ENCODE data around the gene FAM181B.

FAM181B gene, protein sequence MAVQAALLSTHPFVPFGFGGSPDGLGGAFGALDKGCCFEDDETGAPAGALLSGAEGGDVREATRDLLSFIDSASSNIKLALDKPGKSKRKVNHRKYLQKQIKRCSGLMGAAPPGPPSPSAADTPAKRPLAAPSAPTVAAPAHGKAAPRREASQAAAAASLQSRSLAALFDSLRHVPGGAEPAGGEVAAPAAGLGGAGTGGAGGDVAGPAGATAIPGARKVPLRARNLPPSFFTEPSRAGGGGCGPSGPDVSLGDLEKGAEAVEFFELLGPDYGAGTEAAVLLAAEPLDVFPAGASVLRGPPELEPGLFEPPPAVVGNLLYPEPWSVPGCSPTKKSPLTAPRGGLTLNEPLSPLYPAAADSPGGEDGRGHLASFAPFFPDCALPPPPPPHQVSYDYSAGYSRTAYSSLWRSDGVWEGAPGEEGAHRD

GRCh38 chr11:82733444-82734119 lies at the start of gene FAM181B:
Gene FAM181B (minus strand): TSS chr11:82733864. CDS start chr11:82733729, 135 bp downstream.
- peak; percentile 35 for DNase-seq (ENCODE audit: low spot score)

DNA sequence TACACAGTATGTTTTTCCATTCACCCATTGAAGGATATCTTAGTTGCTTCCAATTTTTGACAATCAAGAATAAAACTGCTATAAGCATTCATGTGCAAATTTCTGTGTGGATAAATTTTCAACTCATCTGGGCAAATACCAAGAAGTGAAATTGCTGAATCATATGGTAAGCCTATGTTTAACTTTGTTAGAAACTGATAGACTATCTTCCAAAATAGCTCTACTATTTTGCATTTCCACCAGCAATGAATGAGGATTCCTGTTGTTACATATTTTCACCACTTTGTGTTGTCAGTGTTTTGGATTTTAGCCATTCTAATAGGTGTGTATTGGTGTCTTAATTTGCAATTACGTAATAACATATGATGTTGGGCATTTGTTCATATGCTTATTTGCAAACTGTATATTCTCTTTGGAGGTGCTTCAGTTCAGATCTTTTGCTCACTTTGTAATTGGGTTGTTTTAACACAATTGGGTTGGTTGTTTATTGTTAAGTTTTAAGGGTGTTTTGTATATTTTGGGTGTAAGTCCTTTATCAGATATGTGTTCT lies 49.2 kb upstream of the FAM181B start:
- DNase-seq (ENCODE audit: low spot score): no peak

- no peak for DNase-seq (ENCODE audit: low spot score)
Observed at GRCh38 chr11:82778776-82779175, 45.1 kb upstream of the FAM181B start.

DNA sequence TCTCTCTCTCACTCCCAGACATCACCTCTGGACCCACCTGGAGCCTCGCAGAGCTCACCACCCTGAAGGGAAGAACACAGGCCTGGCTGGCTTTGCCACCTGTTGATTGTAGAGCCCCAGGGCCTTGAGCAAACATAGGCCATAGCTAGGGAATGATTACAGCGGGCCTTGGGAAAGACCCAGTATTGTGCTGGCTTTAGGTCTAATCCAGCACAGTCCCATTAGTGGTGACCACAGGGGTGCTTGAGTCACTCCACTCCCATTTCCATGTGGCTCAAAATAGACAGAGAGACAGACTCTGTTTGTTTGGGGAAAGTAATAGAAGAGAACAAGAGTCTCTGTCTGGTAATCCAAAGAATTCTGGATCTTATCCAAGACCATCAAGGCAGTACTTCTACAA lies 42.7 kb upstream of the FAM181B start:
- DNase-seq (ENCODE audit: low spot score): no peak

DNA sequence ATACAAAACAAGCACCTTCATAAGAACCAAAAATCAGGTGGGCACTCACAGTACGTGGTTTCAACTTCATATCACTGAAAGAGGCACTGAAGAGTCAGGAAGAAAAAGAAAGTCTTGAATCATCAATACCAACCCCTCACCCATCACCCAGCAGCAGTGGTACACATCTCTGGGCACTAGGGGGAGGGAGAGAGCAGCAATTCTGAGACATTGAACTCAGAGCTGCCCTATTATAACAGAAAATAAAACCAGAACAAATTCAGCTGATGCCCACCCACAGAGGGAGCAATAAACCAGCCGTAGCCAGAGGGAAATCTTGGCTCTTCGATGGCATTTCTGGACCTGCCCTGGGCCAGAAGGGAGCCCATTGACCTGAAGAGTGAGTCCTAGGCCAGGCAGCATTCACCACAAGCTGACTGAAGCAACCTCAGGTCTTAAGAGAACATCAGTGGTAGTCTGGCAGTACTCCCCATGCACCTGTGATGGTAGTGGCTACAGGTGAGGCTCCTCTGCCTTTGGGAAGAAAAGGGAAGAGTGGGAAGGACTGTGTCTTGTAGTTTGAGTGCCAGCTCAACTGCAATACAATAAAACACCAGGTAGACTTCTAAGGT lies 42.2 kb upstream of the FAM181B start:
- DNase-seq (ENCODE audit: low spot score): peak; percentile 71

GRCh38 chr11:82775218-82775617 lies 41.6 kb upstream of the FAM181B start:
- DNase-seq (ENCODE audit: low spot score): no peak

GRCh38 chr11:82771781-82772180 lies 38.1 kb upstream of the FAM181B start:
- no peak for DNase-seq (ENCODE audit: low spot score)

GRCh38 chr11:82767123-82767522 lies 33.5 kb upstream of the FAM181B start:
- no peak for DNase-seq (ENCODE audit: low spot score)

- DNase-seq (ENCODE audit: low spot score): no peak
Observed at GRCh38 chr11:82765466-82766034, 31.9 kb upstream of the FAM181B start.

DNA sequence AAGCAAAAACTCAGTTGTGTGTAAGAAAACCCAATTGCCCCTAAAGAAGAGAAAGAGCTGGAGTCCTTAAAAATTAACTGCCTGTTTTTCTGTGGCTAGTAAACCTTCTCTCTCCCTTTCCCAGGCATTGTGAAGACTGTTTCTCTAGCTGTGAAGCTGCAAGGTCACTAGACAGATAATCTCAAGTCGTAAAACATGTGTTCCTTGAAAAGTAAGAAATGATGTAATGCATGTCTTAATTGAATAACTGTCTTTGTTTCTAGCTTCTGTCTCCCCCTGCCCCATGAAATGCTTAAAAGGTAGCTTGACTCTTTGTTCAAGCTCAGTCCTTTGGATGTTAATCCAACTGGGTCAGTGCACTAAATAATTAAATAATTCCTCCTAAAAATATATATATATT lies 29.5 kb upstream of the FAM181B start:
- DNase-seq (ENCODE audit: low spot score): no peak

- DNase-seq (ENCODE audit: low spot score): no peak
Observed at GRCh38 chr11:82759649-82760048, 26.0 kb upstream of the FAM181B start.

- DNase-seq (ENCODE audit: low spot score): no peak
Observed at GRCh38 chr11:82757660-82758357, 24.1 kb upstream of the FAM181B start.

GRCh38 chr11:82756765-82757639 lies 23.3 kb upstream of the FAM181B start:
- DNase-seq (ENCODE audit: low spot score): no peak

DNA sequence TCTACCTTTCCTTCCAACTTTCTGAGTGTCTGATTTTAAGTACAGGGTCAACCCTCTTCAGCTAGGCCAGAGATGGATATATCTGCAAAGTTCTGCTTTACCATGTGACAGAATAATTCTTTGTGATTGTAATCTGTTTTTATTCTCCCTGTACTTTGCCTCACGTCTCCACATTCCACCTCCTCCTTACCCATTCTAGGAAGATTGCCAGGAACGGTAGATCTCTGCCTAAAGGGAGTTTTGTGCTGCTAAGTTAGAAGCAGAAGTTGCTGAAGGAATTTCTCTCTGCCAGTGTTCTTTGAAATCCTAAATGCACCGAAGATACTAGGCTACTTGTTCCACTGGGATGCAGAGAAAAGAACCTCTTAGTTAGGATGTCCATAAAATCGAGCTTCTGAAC lies 20.7 kb upstream of the FAM181B start:
- DNase-seq (ENCODE audit: low spot score): no peak

DNA sequence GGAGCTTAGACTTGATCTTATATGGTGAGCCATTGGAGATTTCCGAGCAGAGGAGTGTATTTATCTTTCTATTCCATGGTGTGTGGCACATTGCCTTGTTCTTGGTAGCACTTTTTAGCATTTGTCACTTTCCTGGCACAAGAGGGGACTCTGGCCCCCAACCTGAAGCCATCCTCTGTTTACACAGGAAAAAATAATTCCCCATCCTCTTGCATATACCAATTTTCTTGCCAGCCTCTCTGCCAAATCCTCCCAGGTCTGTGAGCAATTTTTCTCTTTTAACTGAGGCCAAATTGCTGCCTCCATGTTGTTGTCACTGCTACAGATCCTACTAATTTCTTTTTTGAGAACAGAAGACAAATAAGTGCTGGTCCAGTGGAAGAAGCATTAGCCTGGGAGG lies 20.3 kb upstream of the FAM181B start:
- DNase-seq (ENCODE audit: low spot score): no peak

DNA sequence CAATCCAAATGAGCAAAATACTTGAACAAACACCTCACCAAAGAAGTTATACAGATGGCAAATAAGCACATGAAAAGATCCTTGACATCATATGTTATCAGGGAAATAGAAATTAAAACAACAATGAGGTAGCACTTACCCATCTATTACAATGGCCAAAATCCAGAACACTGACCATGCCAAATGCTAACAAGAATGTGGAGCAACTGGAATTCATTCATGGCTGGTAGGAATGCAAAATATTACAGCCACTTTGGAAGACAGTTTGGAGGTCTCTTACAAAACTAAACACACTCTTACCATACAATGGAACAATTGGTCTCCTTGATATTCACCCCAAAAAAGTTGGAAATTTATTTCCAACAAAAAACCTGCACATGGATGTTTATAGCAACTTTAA lies 19.1 kb upstream of the FAM181B start:
- DNase-seq (ENCODE audit: low spot score): no peak

- no peak for DNase-seq (ENCODE audit: low spot score)
Observed at GRCh38 chr11:82750643-82751139, 17.0 kb upstream of the FAM181B start.

- no peak for DNase-seq (ENCODE audit: low spot score)
Observed at GRCh38 chr11:82747471-82747870, 13.8 kb upstream of the FAM181B start.

DNA sequence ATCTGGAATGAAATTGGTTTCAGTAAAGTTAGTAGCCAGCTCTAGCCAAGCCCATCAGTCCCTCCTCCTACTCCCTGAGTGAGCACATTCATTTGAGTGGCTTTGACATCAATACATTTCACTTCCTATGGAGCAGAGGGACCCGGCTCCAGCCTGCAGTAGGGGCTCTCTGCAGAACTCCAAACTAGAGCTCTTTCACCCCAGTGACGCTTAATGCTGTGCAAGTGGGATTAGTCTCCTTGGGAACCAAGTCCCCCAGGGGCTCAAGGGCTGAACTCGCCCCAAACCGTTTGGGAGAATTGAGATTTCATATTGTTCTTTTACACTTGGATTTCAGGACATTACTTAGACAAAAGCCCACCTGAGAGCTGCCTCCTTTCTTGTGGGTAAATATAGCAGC lies 4.4 kb upstream of the FAM181B start:
- no peak for DNase-seq (ENCODE audit: low spot score)

GRCh38 chr11:82734120-82734479 lies 436 bp upstream of the FAM181B start:
- no peak for DNase-seq (ENCODE audit: low spot score)

Data from GM03348 (cell line).